Measurements from ENCODE around the gene SCN5A.

SCN5A gene

DNA sequence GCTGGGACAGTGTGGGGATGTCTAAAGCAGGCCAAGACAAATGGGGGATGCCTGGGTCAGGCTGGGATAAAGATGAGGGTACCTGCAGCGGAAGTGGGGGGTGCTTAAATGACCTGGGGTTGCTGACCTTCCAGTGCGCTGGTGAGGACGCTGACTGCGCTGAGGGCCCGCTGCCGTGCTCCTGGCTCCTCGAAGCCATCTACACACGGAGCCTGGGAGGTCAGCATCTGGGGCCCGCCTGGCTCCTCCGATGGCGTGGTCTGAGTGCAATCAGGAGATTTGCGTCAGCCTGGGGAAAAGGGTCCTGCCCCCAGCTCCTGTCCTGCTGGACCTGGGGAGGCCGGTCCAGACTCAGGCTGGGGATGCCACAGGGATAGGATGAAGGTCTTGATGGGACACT is 50.7 kb downstream of the SCN5A start:
- no peak for DNase-seq

DNA sequence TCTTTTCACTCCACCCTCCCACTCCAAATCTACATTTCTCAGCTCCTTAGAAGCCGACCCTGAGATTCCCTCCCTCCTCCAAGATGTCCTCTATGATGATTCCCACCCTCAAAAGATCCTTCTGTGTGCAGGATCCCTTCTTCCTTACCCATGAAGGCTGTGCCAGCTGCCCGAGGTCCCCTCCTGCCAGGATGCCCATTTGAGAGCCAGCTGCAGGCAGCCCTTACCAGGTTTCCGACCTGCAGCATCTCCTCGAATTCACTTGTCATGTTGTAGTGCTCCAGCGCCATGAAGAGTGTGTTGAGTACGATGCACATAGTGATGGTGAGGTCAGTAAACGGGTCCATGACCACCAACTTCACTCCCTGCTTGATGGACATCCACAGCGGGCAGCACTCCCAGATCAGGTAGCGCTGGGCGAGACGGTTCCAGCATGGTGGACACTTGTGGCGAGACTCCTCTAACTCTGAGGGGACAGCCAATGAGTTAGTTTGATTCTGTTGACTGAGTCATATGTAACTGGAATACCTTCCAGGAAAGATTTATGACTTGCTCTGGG is 51.9 kb downstream of the SCN5A start:
- no peak for DNase-seq

DNA sequence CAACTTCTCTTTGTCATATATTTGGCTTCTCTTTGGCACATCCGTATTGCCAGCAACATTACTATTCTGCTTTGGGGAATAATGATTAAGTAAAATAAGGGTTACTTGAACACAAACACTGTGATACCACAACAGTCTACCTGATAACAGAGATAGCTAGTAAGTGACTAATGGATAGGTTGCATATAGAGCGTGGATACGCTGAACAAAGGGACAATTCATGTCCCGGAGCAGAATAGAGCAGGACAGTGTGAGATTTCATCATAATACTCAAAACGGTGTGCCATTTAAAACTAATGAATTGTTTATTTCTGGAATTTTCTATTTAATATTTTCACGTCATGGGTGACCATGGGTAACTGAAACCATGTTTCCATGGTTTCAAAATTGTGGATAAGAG is 54.1 kb downstream of the SCN5A start:
- no peak for DNase-seq

DNA sequence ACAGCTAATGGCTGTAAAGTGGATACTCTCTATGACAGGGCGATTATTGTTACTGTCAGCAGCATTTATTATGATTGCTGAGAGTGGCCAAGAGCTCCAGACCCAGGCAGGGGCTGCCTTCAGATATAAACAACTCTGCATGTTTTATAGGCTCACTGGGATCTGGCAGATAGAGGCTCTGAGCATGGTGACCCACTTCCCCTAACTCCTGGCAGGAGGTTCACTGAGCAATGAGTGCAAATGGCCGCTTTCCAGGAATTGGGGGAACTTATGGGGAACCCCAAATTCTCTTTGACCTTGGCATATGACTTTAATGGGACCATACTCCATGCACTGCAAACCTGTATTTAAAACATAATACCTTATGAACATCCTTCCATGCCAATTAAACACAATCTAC is 59.0 kb downstream of the SCN5A start:
- no peak for DNase-seq

DNA sequence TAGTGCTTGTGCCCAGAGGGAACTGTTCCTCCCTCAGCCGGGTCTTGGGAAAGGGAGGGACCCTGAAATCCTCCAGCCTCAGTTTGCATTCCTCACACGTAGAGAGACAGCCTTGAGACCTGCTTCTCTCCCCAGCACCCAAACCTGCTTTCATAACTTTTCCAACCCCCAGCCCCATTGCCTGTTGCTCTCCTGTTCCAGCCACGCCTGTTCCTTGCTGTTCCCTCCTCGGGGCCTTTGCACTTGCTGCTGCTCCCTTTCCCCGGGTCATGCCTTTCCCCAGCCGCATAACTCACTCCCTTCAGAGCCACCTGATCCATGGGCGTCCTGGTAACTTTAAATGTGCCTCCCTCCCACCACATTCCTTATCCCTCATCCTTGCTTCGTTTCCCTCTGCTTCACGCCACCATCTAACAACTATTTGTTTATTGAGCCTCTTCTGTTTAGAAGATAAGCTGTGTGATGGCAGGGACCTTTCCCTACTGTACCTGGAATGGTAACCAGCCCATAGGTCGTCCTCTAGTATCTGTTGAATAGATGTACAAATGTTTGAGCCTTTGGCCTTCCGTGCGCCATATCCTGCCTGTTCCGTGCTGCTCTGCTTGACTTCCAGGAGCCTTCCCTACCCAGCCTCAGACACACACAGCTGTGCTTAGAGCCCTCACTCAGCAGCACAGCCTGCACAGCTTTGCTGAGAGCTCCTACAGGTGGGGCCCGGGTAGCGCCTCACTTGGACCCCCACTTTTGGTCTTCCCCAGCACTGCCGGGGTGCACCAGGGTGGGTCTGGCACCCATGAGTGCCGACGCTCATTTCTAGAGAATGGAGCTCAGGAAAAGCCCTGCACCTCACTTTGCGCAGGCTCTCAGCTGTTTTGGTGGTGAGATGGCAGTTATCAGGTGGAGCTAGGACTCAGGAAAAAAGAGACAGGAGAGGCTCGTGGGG is 60.2 kb downstream of the SCN5A start:
- no peak for DNase-seq

DNA sequence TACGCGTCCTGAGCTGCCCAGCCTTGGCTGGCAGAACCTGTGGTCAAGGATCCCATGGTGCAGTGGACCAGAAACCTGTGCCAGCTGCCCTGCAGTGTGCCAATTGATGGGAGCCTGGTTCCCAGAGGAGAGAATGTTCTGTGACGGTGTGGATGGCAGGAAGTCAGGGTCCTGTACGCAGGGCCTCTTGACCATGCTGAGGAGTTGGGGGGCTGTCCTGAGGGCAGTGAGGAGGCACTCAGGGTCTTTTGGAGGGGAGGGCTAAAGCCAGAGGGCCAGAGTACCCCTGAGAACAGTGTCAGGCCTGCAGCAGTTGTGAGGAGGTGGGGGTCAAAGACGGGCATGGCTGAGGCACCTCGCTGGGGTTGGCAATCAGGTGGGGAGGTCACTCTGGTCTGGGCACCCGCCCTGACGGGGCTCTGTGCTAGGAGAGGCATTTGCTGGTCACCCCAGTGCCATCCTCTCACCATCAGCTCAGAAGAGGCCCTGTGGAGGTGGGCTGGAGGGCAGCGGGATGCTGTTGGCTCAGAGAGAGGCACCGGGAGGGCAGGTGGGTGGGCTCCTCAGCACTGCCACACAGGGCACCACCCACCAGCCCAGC is 61.0 kb downstream of the SCN5A start:
- DNase-seq = no peak

DNA sequence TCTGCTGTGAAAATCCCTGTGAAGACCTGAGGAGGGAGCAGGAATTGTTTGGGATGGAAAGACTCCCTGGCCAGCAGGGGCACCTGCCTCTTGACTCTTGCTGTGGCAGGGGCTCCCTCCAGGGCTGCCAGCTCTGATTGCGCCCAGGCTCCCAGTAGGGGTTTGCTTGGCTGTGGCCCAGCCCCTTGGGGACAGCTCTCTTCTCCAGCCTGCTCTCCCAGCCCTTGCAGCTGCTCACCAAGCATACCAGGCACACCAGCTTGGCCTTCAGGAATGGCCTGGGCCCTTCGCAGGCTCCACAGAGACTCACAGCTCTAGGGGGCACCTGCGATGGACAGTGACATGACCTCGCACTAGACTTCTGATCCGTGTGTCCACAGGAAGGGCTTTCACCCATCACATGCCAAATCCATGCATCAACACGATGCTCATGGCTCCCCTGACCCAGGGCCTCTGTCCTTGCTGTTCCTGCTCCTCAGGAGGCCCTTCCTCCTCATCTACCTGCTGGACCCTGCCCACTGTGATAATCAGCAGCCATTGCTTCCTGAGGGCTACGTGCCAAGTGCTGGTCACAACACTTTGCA is 61.8 kb downstream of the SCN5A start:
- no peak for DNase-seq

DNA sequence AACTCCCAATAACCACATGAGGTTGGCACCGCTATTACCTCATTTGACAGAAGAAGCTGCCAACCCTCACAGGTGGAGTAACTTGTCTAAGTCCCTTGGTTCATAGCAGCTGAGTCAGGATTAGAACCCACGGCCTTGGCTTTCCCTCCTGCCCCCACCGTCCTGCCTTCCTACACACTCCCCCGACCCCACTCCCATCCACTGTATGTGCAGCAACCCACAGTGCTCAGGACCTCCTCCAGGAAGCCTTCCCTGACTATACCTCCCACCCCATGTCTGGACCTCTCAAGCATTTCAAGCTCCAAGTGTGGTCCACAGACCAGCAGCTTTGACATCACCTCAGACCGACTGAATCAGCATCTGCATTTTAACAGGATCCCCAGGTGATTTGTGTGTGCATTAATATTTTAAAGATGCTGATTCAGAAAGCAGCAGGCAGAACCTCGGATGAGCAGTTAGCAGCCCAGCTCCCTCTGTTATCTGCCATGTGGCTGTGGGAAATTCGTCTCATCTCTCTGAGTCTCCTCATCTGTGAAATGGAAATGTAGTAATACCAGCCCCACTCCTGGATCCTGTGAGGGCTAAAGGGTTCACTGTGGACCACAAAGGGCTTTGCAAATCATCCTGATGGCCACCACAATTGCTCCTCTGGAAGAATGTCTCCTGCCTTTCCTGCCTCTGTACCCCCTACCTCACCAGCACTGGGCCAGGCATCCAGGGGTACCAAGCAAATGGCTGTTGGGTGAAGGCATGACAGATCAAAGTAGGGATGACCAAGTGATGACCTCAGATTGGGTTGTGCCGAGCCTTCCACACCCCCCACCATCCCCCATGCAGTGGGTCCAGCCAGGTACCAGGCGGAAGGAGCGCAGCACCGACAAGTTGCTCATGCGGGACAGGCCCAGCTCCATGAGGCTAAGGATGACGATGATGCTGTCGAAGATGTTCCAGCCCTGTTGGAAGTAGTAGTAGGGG is 62.7 kb downstream of the SCN5A start:
- DNase-seq = no peak

DNA sequence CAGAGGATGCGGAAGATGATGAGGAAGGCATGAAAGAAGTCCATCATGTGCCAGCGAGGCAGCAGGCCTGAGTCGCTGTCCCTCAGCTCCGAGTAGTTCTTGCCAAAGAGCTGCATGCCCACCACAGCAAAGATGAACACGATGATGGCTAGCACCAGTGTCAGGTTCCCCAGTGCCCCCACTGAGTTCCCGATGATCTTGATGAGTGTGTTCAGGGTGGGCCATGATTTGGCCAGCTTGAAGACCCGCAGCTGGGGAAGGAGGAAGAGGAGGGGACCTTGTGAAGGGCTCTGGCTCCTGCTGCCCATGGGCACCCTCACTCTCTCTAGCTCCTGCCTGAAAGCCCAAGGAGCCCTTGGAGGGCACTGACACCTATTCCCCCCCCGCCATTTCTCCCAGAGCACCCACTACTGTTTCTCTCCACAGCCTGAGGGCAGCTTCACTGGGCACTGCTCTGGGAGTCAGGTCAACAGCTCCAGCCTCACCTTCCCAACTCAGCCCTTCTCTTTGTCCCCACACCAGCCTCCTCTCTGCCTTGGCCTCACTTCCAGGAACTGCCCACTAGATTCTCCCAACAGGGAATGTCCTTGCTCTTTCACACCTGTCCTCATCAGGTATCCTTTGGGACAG is 63.6 kb downstream of the SCN5A start:
- DNase-seq = no peak

DNA sequence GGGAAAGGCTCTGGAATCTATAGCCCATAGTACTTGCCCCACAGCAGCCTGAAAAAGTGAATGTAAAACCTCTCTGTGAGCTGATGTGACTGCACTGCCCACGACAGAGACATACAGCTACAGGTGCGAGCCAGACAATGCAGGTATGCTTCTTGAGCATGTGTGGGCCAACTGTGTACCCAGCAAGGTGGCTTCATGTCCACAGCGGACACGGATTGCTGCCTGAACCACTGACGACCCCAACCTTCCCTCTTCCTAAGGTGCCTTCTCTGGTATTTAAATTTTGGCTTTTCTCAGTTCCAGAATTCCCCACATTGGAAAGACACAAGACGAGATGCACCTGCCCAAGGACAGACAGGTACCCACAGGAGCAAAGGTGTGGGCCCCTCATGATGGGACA is 65.8 kb downstream of the SCN5A start:
- DNase-seq = no peak

DNA sequence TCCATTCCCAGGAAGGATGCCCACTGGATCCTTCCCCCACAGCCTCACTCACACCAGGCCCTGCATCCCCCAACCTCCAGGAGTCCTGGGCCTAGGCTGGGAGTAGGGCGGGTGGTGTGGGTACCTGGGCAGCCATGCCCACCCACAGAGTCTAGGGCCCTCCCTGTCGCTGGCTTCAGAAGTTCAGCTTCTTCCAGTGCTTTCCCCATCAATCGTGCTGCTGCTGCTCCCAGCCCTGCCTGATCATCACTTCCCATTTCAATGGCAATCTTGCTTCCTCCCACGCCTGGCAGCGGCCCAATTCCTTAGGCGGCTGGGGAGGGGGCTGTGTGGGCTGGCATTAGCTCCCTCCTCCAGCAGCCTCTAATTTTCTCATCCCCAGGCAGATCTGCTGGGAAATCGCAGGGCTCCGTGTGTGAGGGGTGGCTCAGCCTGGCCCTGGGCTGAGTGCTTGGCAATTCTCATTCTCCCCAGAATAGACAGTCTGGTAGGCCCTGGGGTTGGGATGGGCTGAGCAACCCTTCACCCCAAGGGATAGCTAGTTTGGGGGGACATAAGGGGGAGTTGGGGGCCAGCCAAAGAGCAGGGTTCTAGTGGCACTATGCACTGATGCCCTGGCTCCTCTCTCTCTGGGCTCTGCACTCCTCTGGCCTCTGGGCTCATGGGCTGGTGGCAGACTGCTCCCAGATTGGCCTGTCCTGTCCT is 66.4 kb downstream of the SCN5A start:
- DNase-seq = no peak

DNA sequence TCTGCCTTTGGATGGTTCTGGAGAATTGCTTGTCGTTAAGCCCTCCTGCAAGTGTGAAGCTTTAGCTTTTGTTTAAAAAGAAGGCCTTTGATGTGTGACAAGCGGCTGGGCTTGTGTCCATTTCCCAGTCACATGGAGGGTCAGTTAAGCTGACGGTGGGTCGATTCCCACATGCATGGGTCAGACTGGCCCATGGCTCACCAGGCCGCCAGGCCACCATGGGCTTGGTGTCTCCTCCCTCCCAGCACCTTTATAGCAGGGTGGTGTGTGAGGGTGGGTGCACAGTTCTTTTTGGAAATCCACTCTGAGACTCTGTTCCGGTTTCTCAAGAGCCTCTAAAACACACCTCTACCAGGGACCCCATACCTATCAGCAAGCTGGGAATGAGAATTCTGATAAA is 67.2 kb downstream of the SCN5A start:
- no peak for DNase-seq

DNA sequence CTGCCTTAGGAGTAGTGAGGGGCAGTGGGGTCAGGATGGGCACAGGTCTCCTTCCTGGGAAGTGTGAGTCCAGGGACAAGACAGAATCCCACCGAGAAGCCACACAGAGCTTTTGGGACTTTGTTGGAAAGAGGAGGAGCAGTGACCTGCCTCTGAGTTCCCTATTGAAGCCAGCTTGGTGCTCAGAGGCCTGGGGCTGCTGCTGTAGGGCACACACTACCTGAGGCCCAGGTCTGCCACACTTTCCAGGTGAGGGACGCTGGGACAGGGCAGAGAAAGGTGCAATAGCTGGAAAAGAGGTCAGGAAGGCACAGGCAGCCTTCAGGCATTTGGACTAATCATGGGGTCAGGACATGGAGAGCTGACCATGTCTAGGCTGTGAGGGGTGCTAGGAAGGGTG is 67.7 kb downstream of the SCN5A start:
- DNase-seq = no peak

DNA sequence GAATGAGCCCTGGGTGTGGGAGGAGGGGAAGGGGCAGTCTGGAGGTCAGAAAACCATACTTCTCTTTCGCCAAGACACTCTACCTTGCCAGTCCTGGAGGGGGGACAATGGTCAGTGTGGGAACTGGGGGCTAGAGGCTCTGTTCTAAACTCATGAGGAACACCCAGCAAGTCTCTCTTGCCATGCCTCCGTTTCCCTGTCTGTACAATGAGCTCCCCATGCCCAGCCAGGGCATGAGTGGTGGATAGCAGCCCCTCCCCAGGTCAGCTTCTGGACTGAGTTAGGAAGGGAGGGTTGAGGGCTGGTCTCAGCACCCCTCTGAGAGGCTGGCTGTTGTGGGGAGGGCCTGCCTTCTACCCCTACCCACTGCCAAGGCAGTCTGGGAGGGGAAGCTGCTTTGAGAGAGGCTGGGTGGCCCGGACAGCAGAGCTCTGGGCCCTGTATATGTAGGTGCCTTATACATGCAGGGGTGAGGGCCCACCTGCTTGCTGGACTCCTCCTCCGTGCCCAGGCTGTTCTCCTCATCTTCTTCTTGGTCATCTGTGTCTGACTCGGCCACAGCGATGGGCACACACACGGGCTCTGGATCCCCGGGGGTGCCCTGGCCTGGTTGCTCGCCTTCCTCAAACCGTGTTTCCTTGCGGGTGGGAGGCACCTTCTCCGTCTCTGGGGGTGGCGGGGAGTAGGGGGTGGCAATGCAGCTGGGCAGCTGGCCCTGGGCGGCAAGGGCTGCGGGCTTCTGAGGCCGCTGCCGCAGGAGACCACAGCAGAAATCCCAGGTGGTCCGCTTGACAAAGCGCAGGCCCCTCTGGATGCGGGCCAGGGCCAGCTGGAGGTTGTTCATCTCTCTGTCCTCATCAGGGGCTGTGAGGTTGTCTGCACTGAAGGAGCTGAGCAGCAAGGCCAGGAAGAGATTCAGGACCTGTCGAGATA is 68.8 kb downstream of the SCN5A start:
- no peak for DNase-seq

DNA sequence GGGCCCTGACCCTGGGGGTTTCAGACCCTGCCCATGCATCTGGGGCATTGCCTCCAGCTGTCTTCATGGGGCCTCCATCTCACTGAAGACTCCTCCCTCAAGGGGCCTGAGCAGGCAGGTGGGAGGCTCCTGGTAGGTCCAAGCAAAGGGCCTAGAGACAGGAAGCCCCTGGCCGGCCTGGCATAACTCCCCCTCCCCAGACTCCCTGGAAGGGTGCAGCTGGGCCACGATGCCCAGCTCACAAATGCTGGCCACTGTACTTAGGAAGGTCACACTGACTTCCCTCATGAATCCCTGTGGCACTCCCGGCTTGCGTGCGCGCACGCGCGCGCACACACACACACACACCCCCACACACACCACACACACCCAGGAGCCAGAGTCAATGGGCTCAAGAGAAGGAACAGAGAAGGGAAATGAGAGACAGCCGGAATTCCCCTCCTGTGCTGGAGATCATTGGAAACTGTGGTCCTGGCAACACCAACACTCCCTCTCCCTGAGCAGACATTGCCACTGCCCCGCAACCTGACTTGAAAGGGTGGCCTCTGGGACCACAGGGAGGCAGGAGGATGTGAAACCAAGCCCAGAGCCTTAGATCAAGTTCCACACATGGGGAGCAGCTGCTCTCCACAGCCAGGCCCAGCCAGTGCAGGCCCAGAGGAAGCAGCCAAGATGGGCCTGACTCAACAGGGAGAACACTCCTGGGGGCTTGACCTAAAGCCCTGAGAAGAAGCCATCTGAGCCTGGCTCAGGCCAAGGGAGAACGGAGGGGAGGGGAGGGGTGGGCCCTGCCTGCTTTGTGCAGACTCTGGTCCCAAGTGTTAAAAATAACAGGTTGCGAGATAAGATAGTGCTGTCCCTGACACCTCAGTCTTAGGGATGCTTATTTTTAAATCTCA is 69.7 kb downstream of the SCN5A start:
- no peak for DNase-seq

DNA sequence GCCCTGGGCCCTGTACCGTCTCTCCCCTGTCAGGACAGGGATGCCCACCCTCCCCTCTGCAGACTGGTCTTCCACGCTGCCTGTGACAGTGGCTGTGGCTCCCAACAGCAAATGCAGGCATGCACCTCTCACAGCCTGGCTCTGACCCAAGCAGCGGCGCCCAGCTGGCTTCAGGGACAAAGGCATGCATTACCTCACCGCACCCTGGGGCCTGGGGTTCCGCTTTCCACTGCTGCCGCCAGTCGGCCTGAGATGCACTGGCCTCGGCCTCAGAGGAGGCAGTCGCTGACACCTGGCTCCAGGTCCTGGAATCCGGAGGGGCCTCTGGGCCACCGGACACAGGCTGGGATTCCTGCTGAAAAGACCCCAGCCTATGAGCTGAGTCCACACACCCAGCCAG is 70.3 kb downstream of the SCN5A start:
- no peak for DNase-seq

DNA sequence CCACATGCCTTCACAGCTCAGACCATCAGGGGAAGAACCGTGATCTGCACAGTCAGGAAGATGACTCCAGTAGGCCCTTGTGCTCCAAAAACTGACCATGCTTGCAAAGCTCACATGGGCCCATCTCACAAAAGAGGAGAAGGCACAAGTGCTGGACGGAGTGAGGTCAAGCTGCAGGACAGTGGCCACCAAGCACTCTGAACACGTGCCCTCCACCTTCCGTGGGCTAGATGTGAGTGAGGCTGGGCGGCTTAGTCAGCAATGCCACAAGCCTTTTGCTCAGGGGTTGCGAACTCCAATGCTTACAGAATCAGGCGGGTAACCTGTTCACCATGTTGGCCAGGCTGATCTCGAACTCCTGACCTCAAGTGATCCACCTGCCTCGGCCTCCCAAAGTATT is 70.9 kb downstream of the SCN5A start:
- DNase-seq = no peak

DNA sequence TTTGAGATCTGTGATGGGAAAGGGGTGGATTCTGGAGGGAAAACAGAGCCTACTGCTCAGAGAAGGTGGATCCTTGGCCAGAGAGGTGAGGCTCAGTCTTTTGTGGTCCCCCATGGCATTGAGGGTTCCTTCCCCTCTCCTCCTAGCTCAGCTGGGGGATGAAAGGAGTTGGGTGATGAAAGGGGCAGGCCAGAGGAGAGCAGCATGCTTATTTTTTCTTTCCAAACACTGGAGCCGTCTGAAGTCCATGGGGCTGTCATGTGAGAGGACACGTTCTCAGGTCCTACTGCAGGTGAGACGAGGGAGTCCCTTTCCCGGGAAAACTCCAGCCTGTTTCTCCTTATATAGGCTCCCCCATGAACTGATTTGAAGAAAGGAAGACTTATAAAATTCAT is 71.4 kb downstream of the SCN5A start:
- DNase-seq = no peak

DNA sequence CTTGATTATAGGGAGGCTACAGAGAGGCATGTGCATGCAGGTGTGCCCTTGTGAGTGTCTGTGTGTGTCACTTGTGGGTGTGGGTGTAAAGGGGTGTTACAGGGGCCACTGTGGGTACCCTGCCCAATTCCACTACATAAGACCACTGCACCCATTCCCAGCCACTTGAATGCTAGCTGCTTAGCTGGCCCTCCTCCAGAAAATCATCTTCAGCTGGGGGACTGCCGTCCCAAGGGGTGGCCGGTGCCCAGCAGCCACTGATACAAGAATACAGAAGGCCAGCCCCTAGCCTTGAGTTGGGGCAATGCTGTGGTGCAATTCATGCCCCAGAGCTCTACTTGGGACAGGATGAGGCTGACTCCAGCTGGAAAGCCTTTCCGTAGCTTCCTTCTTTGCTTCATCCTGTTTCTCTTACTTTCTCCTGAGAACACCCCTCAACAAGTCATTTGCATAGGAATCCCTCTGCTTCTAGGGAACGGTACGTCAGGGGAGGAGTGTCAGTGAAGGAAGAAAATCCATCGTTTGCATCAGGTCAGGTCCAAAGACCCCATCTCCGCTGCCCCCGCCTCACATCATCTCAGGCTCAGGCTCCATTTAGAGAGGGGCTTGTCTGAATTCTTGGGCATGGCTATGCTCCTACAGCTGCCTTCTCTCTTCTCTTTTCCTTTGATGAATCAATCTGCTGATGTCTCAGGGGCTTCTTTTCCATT is 72.0 kb downstream of the SCN5A start:
- DNase-seq = no peak
